Lower lobe of right lung (tissue), 2 donors: ENCODE data around the gene CTNNA3. TPM values are rescaled to one million over a fixed set of nuclear protein-coding genes. Genes with fewer than 3 reads are reported as not detected.

Experiments
- ATAC-seq, 2 donors: fragments of 200-7000 bp; cut with Tn5 transposase; one replicate each; pipeline ENCODE4 v1.9.1; 2020 to 2022; ENCODE audit warnings: mild to moderate bottlenecking in 2 of 2, moderate library complexity in 2 of 2
- DNase-seq: peaks from one replicate; pipeline ENCODE4 v3.0.0-alpha.2; 2020
- H3K27ac ChIP-seq: fragments of 200-600 bp; one replicate; pipeline ENCODE4 v1.8.0; 2022
- H3K27me3 ChIP-seq: fragments of 200-600 bp; one replicate; pipeline ENCODE4 v1.8.0; 2022; ENCODE audit warnings: low read depth
- H3K36me3 ChIP-seq: fragments of 200-600 bp; one replicate; pipeline ENCODE4 v1.8.0; 2022; ENCODE audit warnings: mild to moderate bottlenecking
- H3K4me1 ChIP-seq: fragments of 200-600 bp; one replicate; pipeline ENCODE4 v1.8.0; 2022
- H3K4me3 ChIP-seq: fragments of 200-600 bp; one replicate; pipeline ENCODE4 v1.8.0; 2022; ENCODE audit warnings: mild to moderate bottlenecking
- H3K9me3 ChIP-seq: fragments of 200-600 bp; one replicate; pipeline ENCODE4 v1.8.0; 2022
- CTCF ChIP-seq: fragments of 200-600 bp; IDR thresholded peaks from one replicate; pipeline ENCODE4 v1.8.0; 2022; ENCODE audit warnings: antibody characterized with exemption, mild to moderate bottlenecking
- intact Hi-C: fragments of 100-400 bp; cut with DNase I; formaldehyde crosslinking; loops from one replicate; pipeline ENCODE4 v1.11.0; 2022
- total RNA-seq: library from RNA; stranded (reverse); fragmentation: NEBNext Ultra II Directional; extraction: Animal tissue kit (Norgen Biotek cat#: 25700); gene quantifications from one replicate; pipeline ENCODE4 v1.2.1, GENCODE V29; 2021
- donor health status: DM: no; HTN: yes; CAD: no; lungs with severe emphysema.

CTNNA3 gene
- total RNA-seq, 1 donor from 2014 or later, result not detected

- no peak for ATAC-seq
- TF ChIP-seq CTCF, result no peak
- H3K4me3 ChIP-seq, result no peak overlapping the region
- intact Hi-C loops, result no loop called here
- no peaks in the 10 kb centered on the region for H3K36me3 ChIP-seq
- H3K27ac ChIP-seq, result no peak overlapping the region
- no peak for DNase-seq
- H3K9me3 ChIP-seq, result no peaks in the 10 kb centered on the region
- no peaks in the 10 kb centered on the region for H3K4me1 ChIP-seq
- H3K27me3 ChIP-seq, result no peaks in the 10 kb centered on the region
Measured at GRCh38 chr10:67015225-67015624, 680.8 kb downstream of the CTNNA3 start.

DNA sequence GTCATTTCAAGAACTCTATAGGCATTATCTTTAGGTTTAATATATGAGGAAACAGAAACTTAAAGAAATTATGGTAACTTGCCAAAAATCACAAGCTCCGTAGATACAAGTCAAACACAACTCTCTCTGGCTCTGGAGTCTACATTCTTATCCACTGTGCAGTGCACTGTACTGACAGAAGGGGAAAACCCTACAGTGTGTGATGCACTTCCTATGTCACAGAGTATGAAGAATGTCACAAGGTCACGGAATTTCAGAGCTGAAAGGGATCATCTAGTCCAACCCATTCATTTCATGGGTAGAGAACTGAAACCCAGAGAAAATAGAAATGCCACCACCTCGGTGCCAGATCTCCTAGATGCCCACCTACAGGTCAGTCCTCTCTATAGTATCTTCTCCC lies 684.0 kb downstream of the CTNNA3 start:
- Histone ChIP-seq H3K4me3 (no peak overlapping the region), H3K36me3 (no peaks in the 10 kb centered on the region), H3K27ac (no peak overlapping the region), H3K4me1 (no peaks in the 10 kb centered on the region), H3K27me3 (no peaks in the 10 kb centered on the region), H3K9me3 (no peaks in the 10 kb centered on the region)
- TF ChIP-seq CTCF, result no peak
- no peak for ATAC-seq
- intact Hi-C loops, result no loop called here
- no peak for DNase-seq

DNA sequence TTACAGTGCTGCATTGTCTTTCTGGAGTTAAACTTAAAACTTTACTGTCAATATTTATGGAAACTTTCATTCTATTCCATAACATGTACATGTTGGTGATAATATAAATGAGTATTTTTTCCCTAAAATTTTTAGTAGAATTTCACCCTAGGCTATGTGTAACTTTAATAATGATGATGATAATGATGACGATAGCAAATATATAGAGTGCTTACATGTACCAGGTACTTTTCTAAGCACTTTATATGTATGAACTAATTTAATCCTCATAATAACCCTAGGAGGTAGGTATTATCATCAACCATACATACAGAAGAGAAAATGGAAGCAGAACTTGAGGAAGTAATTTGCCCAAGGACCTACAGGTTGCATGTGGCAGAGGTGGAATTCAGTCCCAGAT lies 684.5 kb downstream of the CTNNA3 start:
- DNase-seq (no peak), ATAC-seq (no peak)
- no peak overlapping the region for H3K27ac ChIP-seq
- no peak overlapping the region for H3K4me3 ChIP-seq
- TF ChIP-seq CTCF, result no peak
- no peaks in the 10 kb centered on the region for H3K9me3 ChIP-seq
- no peaks in the 10 kb centered on the region for H3K4me1 ChIP-seq
- H3K27me3 ChIP-seq, result no peaks in the 10 kb centered on the region
- H3K36me3 ChIP-seq, result no peaks in the 10 kb centered on the region
- intact Hi-C loops, result no loop called here

DNA sequence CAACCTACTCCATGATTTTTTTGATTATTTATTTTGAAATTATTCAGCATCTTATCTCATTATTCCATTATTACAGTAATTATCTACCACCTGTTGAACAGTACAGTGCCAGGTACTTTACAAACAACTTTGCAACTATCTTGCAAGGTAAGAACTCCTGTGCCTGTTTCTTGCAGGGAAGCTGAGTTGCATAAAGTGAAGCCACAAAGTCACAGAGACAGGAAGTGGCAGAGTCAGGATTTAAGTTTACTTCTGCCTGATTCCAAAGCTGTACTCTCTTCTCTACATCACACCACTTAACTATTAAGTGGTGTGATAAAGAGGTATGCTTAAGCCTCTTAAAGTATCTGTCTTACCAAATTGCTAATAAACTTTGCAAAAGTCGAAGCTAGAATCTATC lies 690.0 kb downstream of the CTNNA3 start:
- intact Hi-C loops, result no loop called here
- Histone ChIP-seq H3K4me1 (no peaks in the 10 kb centered on the region), H3K9me3 (no peaks in the 10 kb centered on the region), H3K27ac (no peak overlapping the region), H3K4me3 (no peak overlapping the region), H3K36me3 (no peaks in the 10 kb centered on the region), H3K27me3 (no peaks in the 10 kb centered on the region)
- ATAC-seq (no peak), DNase-seq (no peak)
- no peak for TF ChIP-seq CTCF

DNA sequence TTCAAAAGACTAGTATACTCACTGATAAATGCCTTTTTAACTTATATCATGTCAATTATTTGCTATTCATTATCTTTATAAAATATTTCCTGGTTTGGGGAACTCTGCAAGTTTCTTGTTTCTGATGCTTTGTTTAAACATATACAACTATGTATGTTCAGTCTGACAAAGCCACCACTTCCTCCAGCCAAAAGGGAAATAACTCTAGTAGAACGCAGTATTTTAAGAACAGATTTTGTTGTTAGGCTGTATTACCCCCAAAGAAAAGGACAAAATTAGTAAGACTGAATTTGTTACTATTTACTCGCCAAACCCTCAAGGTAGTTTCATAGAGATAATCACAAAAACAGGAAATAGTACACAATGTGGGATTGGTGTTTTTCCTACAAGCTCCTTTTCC lies 691.3 kb downstream of the CTNNA3 start:
- intact Hi-C loops, result no loop called here
- H3K27ac ChIP-seq, result no peak overlapping the region
- H3K27me3 ChIP-seq, result no peaks in the 10 kb centered on the region
- H3K4me3 ChIP-seq, result no peak overlapping the region
- TF ChIP-seq CTCF, result no peak
- no peak for ATAC-seq
- no peaks in the 10 kb centered on the region for H3K9me3 ChIP-seq
- H3K36me3 ChIP-seq, result no peaks in the 10 kb centered on the region
- H3K4me1 ChIP-seq, result no peaks in the 10 kb centered on the region
- DNase-seq, result no peak
